Activated CD4-positive, alpha-beta T cell treated with anti-CD3 and anti-CD28 coated beads, Interleukin-2, amount 10 ng/mL, durations not matched to agents 24 days and 14 days (primary cell): ENCODE results near the gene DMBX1. TPM values are rescaled to one million over a fixed set of nuclear protein-coding genes. Genes with fewer than 3 reads are reported as not detected.
A peak's percentile ranks its signal among the peaks of the same experiment; 100 is the strongest.

Experiments
- DNase-seq: peaks from one replicate; pipeline ENCODE4 v3.0.0; 2022
- H3K27ac Mint-ChIP-seq: one replicate; pipeline ENCODE4 v1.8.0; 2022; ENCODE audit warnings: mild to moderate bottlenecking, mixed read lengths
- H3K27me3 Mint-ChIP-seq: one replicate; pipeline ENCODE4 v1.8.0; 2022; ENCODE audit warnings: mixed read lengths
- H3K36me3 Mint-ChIP-seq: one replicate; pipeline ENCODE4 v1.8.0; 2022; ENCODE audit warnings: low read depth, mild to moderate bottlenecking, mixed read lengths
- H3K4me1 Mint-ChIP-seq: one replicate; pipeline ENCODE4 v1.8.0; 2021; ENCODE audit warnings: mixed read lengths
- H3K4me3 Mint-ChIP-seq: one replicate; pipeline ENCODE4 v1.8.0; 2022; ENCODE audit warnings: mild to moderate bottlenecking, moderate library complexity, mixed read lengths
- H3K9me3 Mint-ChIP-seq: one replicate; pipeline ENCODE4 v1.8.0; 2021; ENCODE audit warnings: mixed read lengths
- intact Hi-C: fragments of 100-400 bp; cut with micrococcal nuclease; formaldehyde crosslinking; loops from one replicate; pipeline ENCODE4 v1.15.1; 2023
- total RNA-seq: library from RNA; stranded (reverse); gene quantifications from 2 replicates; pipeline ENCODE4 v1.2.3, GENCODE V29; 2022

The DMBX1 gene
- total RNA-seq, 1 donor from 2014 or later = 0.07 TPM

- Mint-ChIP-seq H3K4me1 (peaks cover 6% of the 10 kb centered on the region), H3K27me3 (peaks cover 63% of the 10 kb centered on the region), H3K36me3 (no peaks in the 10 kb centered on the region), H3K9me3 (no peaks in the 10 kb centered on the region), H3K4me3 (peak overlapping the region; percentile 73), H3K27ac (no peak overlapping the region)
- intact Hi-C loops = no loop called here
- peak; percentile 69 for DNase-seq
Measured at GRCh38 chr1:46466477-46467182, 23.0 kb upstream of the DMBX1 start.

GRCh38 chr1:46467183-46467504 is 22.5 kb upstream of the DMBX1 start:
- Mint-ChIP-seq H3K4me3 (peak overlapping the region; percentile 73), H3K27ac (no peak overlapping the region), H3K9me3 (no peaks in the 10 kb centered on the region), H3K27me3 (peaks cover 62% of the 10 kb centered on the region), H3K4me1 (peaks cover 6% of the 10 kb centered on the region), H3K36me3 (no peaks in the 10 kb centered on the region)
- DNase-seq = no peak
- intact Hi-C loops = no loop called here

- Mint-ChIP-seq H3K27me3 (peaks cover 57% of the 10 kb centered on the region), H3K4me3 (no peak overlapping the region), H3K9me3 (no peaks in the 10 kb centered on the region), H3K4me1 (peaks cover 6% of the 10 kb centered on the region), H3K36me3 (no peaks in the 10 kb centered on the region), H3K27ac (no peak overlapping the region)
- intact Hi-C loops = loop anchor here (10.0 kb wide), 1 partner anchor 255 kb away; no protein-coding TSS in a partner anchor
- DNase-seq = no peak
Measured at GRCh38 chr1:46469881-46470280, 19.8 kb upstream of the DMBX1 start.

GRCh38 chr1:46471848-46472492 is 17.7 kb upstream of the DMBX1 start:
- Mint-ChIP-seq H3K4me1 (peaks cover 3% of the 10 kb centered on the region), H3K9me3 (no peaks in the 10 kb centered on the region), H3K27me3 (peaks cover 55% of the 10 kb centered on the region), H3K4me3 (no peak overlapping the region), H3K36me3 (no peaks in the 10 kb centered on the region), H3K27ac (no peak overlapping the region)
- intact Hi-C loops = loop anchor here (10.0 kb wide), 1 partner anchor 253 kb away; no protein-coding TSS in a partner anchor
- DNase-seq = no peak

- DNase-seq = no peak
- Mint-ChIP-seq H3K9me3 (no peaks in the 10 kb centered on the region), H3K4me1 (no peaks in the 10 kb centered on the region), H3K4me3 (no peak overlapping the region), H3K36me3 (no peaks in the 10 kb centered on the region), H3K27me3 (peaks cover 52% of the 10 kb centered on the region), H3K27ac (no peak overlapping the region)
- intact Hi-C loops = loop anchor here (10.0 kb wide), 1 partner anchor 252 kb away; no protein-coding TSS in a partner anchor
Measured at GRCh38 chr1:46472498-46473181, 17.0 kb upstream of the DMBX1 start.

- no peak for DNase-seq
- Mint-ChIP-seq H3K4me3 (no peak overlapping the region), H3K4me1 (no peaks in the 10 kb centered on the region), H3K27ac (no peak overlapping the region), H3K9me3 (no peaks in the 10 kb centered on the region), H3K36me3 (no peaks in the 10 kb centered on the region), H3K27me3 (peaks cover 46% of the 10 kb centered on the region)
- intact Hi-C loops = loop anchor here (10.0 kb wide), 1 partner anchor 251 kb away; no protein-coding TSS in a partner anchor
Measured at GRCh38 chr1:46473991-46474390, 15.6 kb upstream of the DMBX1 start.

GRCh38 chr1:46474570-46474969 is 15.1 kb upstream of the DMBX1 start:
- no peaks in the 10 kb centered on the region for H3K36me3 Mint-ChIP-seq
- no peak overlapping the region for H3K27ac Mint-ChIP-seq
- no peaks in the 10 kb centered on the region for H3K4me1 Mint-ChIP-seq
- no peaks in the 10 kb centered on the region for H3K9me3 Mint-ChIP-seq
- H3K27me3 Mint-ChIP-seq = peaks cover 47% of the 10 kb centered on the region
- no peak overlapping the region for H3K4me3 Mint-ChIP-seq
- intact Hi-C loops = loop anchor here (10.0 kb wide), 1 partner anchor 250 kb away; no protein-coding TSS in a partner anchor
- no peak for DNase-seq

GRCh38 chr1:46476673-46477072 is 13.0 kb upstream of the DMBX1 start:
- no peaks in the 10 kb centered on the region for H3K4me1 Mint-ChIP-seq
- H3K36me3 Mint-ChIP-seq = no peaks in the 10 kb centered on the region
- intact Hi-C loops = loop anchor here (1.0 to 10.0 kb wide), 2 partner anchors 52 to 248 kb away; no protein-coding TSS in a partner anchor
- no peaks in the 10 kb centered on the region for H3K9me3 Mint-ChIP-seq
- peaks cover 47% of the 10 kb centered on the region for H3K27me3 Mint-ChIP-seq
- H3K27ac Mint-ChIP-seq = no peak overlapping the region
- DNase-seq = no peak
- H3K4me3 Mint-ChIP-seq = no peak overlapping the region

GRCh38 chr1:46477153-46477929 is 12.3 kb upstream of the DMBX1 start:
- H3K4me1 Mint-ChIP-seq = no peaks in the 10 kb centered on the region
- peak; percentile 93 for DNase-seq
- intact Hi-C loops = loop anchor here (1.0 to 10.0 kb wide), 2 partner anchors 51 to 247 kb away; no protein-coding TSS in a partner anchor
- H3K27me3 Mint-ChIP-seq = peaks cover 48% of the 10 kb centered on the region
- H3K36me3 Mint-ChIP-seq = no peaks in the 10 kb centered on the region
- H3K4me3 Mint-ChIP-seq = no peak overlapping the region
- no peaks in the 10 kb centered on the region for H3K9me3 Mint-ChIP-seq
- no peak overlapping the region for H3K27ac Mint-ChIP-seq

GRCh38 chr1:46478721-46479485 is 10.7 kb upstream of the DMBX1 start:
- Mint-ChIP-seq H3K27me3 (peaks cover 47% of the 10 kb centered on the region), H3K4me3 (no peak overlapping the region), H3K9me3 (no peaks in the 10 kb centered on the region), H3K36me3 (no peaks in the 10 kb centered on the region), H3K4me1 (no peaks in the 10 kb centered on the region), H3K27ac (no peak overlapping the region)
- intact Hi-C loops = loop anchor here (10.0 kb wide), 1 partner anchor 246 kb away; no protein-coding TSS in a partner anchor
- no peak for DNase-seq

GRCh38 chr1:46479744-46480350 is 9.8 kb upstream of the DMBX1 start:
- no peaks in the 10 kb centered on the region for H3K36me3 Mint-ChIP-seq
- no peak overlapping the region for H3K4me3 Mint-ChIP-seq
- no peak overlapping the region for H3K27ac Mint-ChIP-seq
- no peak for DNase-seq
- peaks cover 54% of the 10 kb centered on the region for H3K27me3 Mint-ChIP-seq
- H3K4me1 Mint-ChIP-seq = no peaks in the 10 kb centered on the region
- intact Hi-C loops = loop anchor here (10.0 kb wide), 2 partner anchors 245 to 955 kb away; partner anchors contain the start of gene FOXD2
- no peaks in the 10 kb centered on the region for H3K9me3 Mint-ChIP-seq

- Mint-ChIP-seq H3K27ac (no peak overlapping the region), H3K27me3 (peaks cover 51% of the 10 kb centered on the region), H3K4me3 (no peak overlapping the region), H3K36me3 (no peaks in the 10 kb centered on the region), H3K9me3 (no peaks in the 10 kb centered on the region), H3K4me1 (no peaks in the 10 kb centered on the region)
- intact Hi-C loops = loop anchor here (10.0 kb wide), 1 partner anchor 954 kb away; the partner anchor contains the start of gene FOXD2
- DNase-seq = no peak
Measured at GRCh38 chr1:46480959-46481646, 8.5 kb upstream of the DMBX1 start.
